Keratinocyte (primary cell): ENCODE results near the gene KLF16.

ENCODE experiments used
- CTCF ChIP-seq, 3 experiments: IDR thresholded peaks in 1 of 3; conservative IDR thresholded peaks in 1 of 3; optimal IDR thresholded peaks in 1 of 3; 2 replicates in 2 of 3; 3 replicates in 1 of 3; pipeline versions ENCODE3 to v1.5.1; 2011; ENCODE audit warnings: low read length in 3 of 3, mild to moderate bottlenecking in 3 of 3, moderate library complexity in 2 of 3, control low read depth in 1 of 3, inconsistent platforms in 1 of 3; ENCODE audit not compliant: insufficient read depth in 2 of 3; ENCODE audit errors: extremely low read depth in 1 of 3
- EZH2 ChIP-seq: IDR thresholded peaks from one replicate; pipeline ENCODE4 v1.6.1; 2012; ENCODE audit warnings: inconsistent platforms, mild to moderate bottlenecking, low read length, moderate library complexity

GRCh38 chr19:1846517-1847204, 16.7 kb downstream of the KLF16 start:
- no peak for TF ChIP-seq CTCF (optimal IDR thresholded peaks at IDR 0.05 in 1 of 3, IDR thresholded peaks at IDR 0.05 in 1 of 3, conservative IDR thresholded peaks at IDR 0.05 in 1 of 3; ENCODE audit: extremely low read depth in 1 of 3, insufficient read depth in 2 of 3, low read length in 3 of 3)
- TF ChIP-seq EZH2: no peak
